NB4 (cell line): ENCODE measurements around the gene SLC39A11.

Experiments used
- DNase-seq: peaks from one replicate; pipeline ENCODE4 v3.0.0; 2010; ENCODE audit warnings: low read depth
- H3K4me3 ChIP-seq: one replicate; pipeline ENCODE4 v1.5.1; 2011; ENCODE audit warnings: mild to moderate bottlenecking, low read depth, low read length, moderate library complexity
- CTCF ChIP-seq: IDR thresholded peaks from one replicate; pipeline ENCODE4 v1.5.1; 2012; ENCODE audit warnings: low read depth, low read length
- MAX ChIP-seq: IDR thresholded peaks from 2 replicates; pipeline ENCODE4 v1.6.1; 2011; ENCODE audit warnings: low read depth, low read length
- MYC ChIP-seq: IDR thresholded peaks from 2 replicates; pipeline ENCODE4 v1.6.1; 2011; ENCODE audit warnings: low read depth, low read length
- POLR2A ChIP-seq: IDR thresholded peaks from 2 replicates; pipeline ENCODE4 v1.6.1; 2011; ENCODE audit warnings: mild to moderate bottlenecking; ENCODE audit not compliant: insufficient read length; ENCODE audit errors: extremely low read depth

SLC39A11 gene

GRCh38 chr17:72659811-72660210, 432.7 kb downstream of the SLC39A11 start:
- no peak overlapping the region for H3K4me3 ChIP-seq
- no peak for DNase-seq
- TF ChIP-seq MAX (no peak), MYC (no peak), CTCF (no peak), POLR2A (no peak)

- TF ChIP-seq POLR2A (no peak), CTCF (no peak), MYC (no peak), MAX (no peak)
- no peak overlapping the region for H3K4me3 ChIP-seq
- no peak for DNase-seq
Measured at GRCh38 chr17:72658675-72659074, 433.8 kb downstream of the SLC39A11 start.

GRCh38 chr17:72657467-72658317, 434.8 kb downstream of the SLC39A11 start:
- DNase-seq: no peak
- H3K4me3 ChIP-seq: no peak overlapping the region
- no peak for TF ChIP-seq MYC
- no peak for TF ChIP-seq CTCF
- no peak for TF ChIP-seq POLR2A
- no peak for TF ChIP-seq MAX

GRCh38 chr17:72656130-72656763, 436.2 kb downstream of the SLC39A11 start:
- H3K4me3 ChIP-seq: no peak overlapping the region
- DNase-seq: no peak
- TF ChIP-seq MYC: no peak
- TF ChIP-seq CTCF: no peak
- no peak for TF ChIP-seq MAX
- TF ChIP-seq POLR2A: no peak

- H3K4me3 ChIP-seq: no peak overlapping the region
- DNase-seq: no peak
- TF ChIP-seq MAX: no peak
- TF ChIP-seq MYC: no peak
- no peak for TF ChIP-seq CTCF
- no peak for TF ChIP-seq POLR2A
Measured at GRCh38 chr17:72654706-72655105, 437.8 kb downstream of the SLC39A11 start.
